DMS79 treated with DMSO at 0.1 percent for 48 hours (cell line): ENCODE measurements around the gene CCDC51.
A peak's percentile ranks its signal among the peaks of the same experiment; 100 is the strongest.

Source experiments
- DNase-seq: peaks from one replicate; lab custom pipeline; 2025; lab: John Stamatoyannopoulos, UW

Gene CCDC51

DNA sequence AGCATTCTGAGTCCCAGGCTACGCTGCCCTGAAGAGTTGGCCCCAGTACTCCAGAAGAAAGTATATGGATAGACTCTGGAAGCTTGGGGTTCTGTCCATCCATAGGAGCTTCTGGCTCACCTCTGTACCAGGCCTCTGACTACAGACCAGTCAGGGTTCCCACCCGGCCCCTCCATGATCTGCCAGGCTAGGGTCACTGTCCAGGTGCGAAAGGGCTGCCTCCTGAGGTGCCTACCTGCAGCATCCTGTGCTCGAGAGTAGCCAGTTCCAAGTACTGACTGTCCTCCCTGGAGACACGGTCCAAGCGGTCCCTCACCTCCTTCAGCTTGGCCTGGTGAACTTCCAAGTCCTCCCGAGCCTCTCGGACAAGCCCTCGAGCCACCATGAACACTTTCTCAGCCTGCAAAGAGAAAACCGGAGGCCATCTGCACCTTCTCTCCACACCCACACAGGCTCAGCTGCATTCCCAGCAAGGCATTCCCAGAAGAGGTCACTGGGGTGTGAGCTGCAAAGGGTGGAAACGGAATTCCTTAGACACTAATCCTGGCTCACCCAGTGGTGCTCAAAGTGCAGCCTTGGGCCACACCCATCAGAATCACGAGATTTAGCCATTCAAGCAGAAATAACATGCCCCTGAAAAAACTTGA is 6.3 kb downstream of the CCDC51 start:
- no peak for DNase-seq

DNA sequence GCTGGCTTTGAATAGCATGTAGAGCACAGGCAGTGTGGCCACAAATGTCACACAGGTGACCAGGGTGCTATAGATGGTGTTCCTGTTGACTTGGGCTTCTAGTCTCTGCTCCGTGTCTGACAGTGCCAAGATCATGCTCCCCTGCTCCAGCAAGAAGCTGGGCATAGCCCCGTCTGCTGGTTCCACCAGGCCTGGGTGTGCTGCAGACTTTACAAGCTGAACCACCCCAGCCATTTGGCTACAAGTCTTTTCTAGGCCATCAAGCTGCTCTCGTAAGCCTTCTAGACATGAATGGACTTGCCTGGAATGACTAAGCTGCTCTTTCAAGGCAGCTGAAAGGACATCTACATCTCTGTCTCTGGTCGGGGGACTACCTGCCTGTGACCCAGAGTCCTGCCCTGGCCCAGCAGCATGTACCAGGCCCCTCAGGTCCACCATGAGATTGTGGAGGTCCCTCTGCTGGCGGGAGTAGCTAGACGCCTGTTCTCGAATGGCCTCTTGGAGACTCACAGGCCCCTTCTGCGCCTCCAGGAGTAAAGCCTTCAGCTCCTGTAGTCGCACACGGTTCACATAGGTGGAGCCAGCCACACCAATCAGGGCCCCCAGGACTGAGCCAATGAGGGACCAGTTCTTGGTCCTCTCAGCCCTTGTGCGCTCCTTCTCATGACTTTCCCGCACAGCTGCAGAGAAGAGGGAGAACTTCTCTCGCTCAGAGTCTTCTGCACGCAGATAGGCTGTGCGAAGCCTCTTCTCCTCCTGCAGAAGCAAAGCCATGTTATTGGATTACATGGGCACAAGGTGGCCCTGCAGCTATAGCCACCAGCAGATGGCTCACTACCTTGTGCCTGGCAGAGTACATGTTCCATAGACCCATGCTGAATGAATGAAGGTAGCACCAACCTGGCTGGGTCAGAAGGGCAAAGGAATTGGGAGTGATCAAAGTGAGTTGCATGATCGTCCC is 7.2 kb downstream of the CCDC51 start:
- no peak for DNase-seq

DNA sequence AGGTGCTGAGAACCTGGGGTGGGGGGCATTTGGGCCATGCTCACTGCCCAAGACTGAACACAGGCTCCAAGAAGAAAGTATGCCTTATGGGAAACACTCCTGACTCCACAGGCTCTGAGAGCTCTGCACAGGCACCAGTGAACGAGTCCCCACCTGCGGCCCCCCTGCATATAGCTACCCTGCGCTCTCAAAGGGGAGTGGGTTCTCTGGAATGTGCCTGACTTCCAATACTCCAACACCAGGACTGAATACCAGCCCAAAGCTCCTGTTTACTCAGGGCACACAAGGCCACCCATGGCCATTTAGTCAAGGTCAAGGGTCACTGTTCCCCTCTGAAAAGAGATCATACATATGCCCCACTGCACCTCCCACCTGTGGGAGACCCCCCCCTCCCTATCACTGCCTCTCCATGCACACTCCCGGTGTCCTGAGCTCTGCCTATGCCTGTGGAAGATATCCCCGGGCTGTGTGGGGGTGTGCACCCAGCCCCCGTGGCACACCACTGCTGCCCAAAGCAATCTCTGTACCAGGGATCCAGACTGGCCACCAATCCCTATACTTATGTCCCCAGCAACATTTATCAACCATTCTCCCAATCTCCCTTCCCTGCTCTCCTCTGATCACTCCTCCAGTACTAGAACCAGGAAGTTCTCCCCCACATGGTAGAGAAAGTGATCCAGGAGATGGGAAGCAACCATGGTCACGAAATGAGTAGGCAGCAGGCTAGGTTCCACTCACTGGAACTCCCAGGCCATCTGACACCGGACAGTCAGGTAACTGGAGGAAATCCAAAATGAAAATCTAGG is 8.5 kb downstream of the CCDC51 start:
- no peak for DNase-seq

DNA sequence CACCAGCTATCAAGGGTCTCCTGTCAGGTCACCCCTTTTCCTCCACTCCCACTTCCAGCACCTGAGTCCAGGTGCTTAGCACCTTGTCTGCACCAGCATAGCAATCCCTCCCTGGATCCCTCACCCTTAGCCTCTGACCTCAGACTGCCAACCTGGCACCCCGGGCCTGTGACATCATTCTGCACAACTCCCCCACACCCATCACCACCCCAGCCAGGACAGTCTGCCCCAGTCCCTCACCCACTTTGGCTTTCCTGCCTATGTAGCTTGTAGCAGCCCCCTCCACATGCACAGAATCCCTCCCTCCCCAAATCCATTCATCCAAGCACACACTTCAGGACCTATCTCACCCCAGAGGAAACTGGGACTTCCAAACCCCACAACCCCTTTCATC is 9.2 kb downstream of the CCDC51 start:
- DNase-seq = no peak

DNA sequence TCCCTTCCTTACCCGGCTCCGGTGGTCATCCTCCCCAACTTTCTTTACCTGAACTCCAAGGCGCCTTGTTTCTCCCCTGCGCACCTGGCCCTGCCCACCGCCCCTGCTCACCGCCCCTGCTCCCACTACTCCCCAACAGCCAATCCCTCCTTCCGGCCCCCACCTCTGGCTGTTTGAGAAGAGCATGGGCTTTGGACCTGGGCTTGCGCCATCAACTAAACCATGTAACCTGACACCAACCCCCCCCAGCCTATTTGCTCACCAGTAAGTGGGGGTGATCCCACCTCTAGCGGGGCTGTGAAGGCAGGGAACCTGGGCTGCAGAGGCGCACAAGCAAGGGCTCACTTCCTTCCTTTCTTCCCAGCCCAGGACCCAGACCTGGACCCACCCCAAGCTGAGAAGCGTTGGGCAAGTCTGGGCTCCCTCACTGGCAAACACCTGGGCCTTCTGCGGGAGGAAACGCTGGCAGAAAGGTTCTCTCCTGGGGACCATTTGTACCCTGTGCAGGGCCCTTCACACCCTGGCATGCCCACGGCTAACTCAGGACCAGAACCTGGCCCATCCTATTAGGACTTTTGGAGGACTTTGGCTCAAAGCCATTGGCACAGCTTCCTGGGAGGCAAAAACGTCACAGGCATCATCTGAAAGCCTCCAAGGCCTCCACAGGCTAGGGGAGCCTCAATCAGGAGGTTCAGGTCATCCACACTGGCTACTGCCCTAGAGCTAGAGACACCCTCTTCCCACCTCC is 9.8 kb downstream of the CCDC51 start, which contains the start of gene PLXNB1:
Gene PLXNB1, minus strand, starts transcription at position 127 of the 748 bp plus-strand sequence. CDS start 5,475 bp downstream, outside the sequence.
- DNase-seq = peak; percentile 72

DNA sequence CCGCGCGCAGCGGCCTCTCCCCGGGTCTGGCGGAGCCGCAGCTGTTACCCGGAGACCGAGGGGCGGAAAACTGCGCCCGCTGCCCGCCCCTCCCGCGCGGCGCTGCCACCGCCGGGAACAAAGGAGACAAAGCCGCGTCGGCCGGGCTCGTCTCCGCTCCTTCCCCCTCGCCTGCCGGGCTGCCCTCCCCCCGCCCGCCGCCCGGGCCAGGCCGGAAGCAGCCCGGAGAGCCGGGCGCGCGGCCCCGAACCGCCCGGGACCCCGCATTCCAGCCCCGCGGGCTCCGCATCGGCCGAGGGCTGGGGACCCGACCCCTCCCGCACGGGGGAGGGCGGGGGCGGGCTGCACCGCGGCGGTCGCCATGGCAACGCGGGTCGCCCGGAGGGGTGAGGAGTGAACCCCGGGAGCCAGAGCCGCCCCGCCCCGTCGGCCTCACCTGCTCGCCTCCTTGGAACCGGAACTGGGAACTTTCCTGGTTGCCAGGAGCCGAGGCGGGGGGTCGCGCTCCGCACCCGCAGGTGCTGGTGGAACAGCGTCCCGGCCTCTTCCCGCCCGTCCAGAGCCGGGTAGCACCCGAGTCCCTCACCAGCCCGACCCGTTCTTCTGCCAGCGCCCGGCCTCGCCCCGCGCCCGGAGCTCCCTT is 10.5 kb downstream of the CCDC51 start:
- peak; percentile 42 for DNase-seq

DNA sequence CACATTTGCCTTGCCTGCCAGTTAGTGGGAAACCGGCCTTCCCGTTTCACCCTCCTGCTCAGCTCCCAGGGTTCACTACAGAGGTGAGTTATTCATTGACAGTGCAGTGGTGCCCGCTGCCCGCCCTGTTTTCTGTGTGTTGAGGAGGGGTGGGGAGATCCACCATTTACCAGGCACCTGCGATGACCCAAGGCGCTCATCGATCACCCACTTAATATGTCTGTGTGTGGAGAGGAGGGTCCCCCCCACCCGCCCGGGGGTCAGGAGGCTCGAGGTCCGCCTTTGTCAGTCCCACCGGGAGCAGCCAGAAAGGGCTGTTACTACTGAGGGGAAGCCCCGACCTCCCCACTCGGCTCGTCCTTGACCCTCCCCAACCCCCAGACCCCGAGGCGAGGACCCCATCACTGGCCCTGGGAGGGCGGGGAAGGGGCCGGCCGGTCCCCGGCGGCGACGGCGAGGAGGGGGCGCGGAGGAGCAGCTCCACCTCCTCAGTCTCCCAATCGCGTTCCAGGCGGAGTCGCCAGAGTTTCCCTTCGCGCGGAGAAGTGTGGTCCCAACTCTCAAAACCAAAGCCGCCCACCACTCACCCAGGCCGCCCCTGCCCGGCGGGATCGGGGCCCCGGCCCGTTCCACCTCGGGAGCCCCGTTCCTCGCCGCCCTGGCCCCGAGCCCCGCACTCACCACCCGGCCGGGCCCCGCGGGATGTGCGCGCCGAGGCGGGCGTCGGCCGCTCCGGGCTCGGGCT is 11.2 kb downstream of the CCDC51 start:
- peak; percentile 1 for DNase-seq

DNA sequence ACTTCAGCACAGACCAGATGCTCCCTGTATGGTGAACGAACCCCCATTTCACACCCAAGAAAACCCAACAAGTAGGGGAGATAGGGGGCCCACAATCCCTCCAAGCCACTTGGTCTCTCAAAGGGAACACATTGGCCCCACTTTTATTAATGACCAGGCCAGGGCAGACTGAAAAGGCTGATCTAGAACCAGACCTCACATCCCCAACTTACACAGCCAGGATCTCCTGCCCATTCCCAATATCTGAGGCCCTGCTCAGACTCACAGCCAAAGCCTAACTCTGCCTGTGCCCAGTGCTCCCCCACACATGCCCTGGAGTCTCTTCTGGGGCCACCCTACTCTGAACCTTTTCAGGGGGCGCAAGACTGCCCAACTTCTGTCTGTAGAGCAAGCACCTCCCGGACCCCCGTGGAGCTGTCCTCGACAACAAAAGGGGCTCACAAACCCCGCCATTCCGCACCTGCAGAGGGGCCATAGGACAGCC is 11.8 kb downstream of the CCDC51 start:
- peak; percentile 1 for DNase-seq

DNA sequence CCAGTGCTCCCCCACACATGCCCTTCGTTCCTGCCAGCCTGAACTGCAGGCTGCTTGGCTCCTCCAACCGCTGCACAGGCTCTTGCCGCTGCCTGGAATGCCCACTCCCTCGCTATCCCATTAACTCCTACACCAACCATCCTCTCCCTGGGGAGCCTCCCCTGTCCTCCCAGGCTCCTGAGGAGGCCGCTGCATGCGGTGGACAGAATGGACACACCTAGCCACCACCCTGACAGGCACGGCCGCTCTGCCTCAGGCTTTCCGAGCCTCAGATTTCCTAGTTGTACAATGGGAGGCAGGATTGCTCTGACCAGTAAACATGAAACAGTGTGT is 12.3 kb downstream of the CCDC51 start:
- no peak for DNase-seq

DNA sequence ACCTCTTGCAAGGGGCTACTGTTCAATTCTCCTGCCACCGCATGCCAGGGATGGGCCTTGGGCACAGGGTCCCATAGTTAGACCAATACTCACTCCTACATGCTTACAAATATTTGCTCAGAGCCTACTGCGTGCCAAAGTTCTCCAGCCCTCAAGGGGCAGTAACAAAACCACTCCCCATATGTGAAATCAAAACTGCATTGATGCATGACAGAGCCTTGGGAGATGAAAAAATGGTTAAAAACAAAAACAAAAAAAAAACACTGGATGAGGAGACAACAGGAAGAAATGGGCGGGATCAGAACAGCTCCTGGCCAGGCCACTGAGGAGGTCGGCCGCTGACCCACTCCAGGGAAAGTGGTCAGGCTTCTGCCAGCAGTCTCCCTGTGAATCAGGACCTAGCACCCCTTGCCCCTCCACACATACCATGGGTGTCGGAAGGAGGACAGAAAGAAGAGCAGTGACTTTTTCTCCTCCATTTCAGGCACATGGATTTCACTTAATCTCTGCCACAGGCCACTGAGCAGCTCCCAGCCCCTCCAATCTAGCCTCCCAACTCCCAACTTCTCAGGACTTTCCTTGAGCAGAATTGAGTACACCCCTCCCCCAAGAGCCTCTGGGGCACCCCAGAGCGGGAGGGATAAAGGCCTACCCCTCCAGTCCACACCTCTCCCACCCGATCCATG is 12.8 kb downstream of the CCDC51 start:
- DNase-seq = peak; percentile 18

DNA sequence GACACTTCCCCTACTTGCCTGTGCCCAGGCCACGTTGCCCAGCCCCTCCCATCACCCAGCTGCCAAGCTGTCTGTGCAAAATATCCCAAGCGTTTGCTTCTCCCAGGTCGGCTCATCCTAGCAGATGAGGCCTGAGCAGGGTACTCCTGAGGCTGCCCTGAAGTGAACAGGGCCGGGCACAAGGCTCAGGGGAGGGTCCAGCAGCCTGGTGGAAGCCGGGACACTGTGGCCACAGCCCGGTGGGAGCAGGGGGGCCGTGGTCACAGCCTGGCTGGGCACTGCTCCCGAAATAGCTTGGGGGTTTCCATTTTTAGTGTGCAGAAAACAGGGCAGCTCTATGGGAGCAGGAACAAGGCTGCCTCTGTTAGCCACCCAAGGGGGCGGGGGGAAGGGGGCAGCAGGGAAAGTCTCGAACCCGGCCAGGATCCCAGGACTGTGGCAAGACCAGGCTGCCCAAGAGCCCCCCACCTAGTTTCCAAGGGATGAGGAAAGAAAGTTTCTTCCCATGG is 13.5 kb downstream of the CCDC51 start:
- DNase-seq = no peak

DNA sequence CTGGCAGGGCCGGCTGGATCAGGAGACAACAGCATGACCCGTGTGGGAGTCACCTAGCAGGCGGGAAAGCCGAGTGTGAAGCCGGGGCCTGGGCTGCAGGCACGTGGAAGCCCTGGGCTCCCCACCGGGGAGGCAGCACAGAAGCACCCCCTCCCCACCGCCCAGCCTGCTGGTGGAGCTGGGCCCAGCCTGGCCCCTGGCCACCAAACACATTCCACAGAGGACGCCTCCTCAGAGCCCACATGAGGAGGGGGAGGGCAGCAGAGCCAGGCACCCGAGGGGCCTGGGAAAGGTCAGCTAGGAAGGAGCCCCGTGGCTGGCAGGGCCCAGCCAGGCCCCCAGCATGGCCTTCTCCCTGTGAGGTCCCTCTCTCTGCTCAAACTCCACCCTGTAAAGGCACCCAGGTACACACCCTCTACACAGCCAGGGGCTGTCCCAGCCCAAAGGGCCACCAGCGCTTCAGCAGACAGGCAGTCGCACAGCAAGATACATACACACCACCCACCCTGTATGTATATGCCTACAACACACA is 14.6 kb downstream of the CCDC51 start:
- no peak for DNase-seq

DNA sequence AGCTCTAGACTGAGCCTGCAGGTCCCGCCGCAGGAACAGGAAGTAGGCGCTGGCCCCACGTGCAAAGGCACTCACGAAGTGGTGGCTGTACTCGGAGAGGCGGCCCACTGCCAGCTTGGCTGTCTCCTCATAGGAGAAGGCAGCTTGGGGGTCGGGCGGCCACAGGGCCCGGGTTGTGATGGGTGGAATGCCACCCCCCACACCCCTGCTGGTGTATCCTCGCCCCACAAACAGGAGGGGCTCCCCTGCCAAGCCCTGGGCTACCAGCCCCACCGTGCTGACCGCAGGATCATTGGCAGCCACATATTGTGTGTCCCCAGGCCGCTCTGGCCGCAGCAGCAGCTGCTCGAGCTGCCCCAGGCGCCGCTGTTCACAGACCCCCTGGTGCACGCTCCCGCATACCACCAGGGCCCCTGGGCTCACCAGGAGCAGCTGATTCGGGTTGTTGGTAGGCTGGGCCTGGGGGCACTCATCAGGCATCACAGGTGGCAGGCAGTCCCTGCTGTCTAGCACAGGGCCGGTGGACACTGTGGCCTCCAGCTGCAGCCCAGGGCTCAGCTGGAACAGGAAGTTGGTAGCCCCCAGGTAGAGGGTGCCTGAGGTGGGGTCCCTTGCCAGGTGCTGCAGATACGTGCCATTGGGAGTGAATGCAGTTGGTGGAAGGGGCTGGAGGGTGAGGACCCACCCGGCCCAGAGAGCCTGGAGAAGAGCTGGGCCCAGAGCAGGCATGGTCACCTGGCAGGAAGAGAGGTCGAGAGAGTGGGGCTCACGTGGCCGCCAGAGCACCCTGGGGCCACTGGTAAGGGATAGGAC is 15.8 kb downstream of the CCDC51 start:
- DNase-seq = no peak

DNA sequence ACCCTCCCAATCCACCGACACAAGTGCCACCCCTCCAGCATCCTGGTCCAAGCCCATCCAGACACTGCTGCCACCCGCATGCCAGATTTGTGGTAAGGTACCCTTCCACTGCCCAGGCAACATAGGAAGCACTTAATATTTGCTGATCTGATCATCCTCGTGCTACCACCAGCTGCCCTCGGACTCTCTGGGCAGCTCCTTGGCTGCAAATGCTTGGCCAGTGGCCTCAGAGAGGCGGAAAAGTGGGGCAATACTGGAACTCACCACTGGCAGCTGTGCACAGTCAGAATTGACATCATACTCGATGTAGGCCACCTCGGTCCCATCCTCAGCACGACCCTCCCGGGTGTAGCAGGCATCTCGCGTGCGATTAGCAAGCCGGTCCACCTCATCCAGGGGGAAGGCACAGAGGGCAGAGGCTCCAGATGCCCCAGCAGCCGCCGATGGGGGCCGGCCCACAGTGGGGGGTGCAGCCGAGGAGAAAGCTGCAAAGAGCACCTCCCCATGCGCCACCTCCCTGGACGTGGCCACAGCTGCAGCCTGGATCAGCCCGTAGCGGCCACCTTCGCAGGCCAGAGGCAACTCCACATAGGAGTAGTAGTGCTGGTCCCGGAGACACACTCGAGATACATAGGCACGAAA is 16.6 kb downstream of the CCDC51 start:
- no peak for DNase-seq

DNA sequence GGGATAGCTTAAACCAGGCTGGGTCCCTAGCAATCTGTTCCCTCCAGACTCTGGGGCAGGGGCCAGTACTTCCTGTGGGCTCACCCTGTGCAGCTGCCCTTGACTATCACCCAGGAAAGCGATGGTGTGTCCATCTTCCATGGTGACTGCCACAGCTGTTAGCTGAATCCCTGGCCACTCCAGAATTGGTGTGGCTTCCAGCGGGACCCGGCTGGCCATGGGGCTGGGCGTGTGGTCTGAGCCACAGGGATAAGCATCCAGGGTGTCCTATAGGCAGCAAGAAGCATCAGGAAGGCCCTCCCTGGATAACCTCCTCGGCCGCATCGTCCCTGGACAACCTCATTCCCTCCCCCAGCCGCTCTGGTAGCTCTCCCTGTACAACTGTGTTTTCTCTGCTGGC is 17.2 kb downstream of the CCDC51 start:
- no peak for DNase-seq

DNA sequence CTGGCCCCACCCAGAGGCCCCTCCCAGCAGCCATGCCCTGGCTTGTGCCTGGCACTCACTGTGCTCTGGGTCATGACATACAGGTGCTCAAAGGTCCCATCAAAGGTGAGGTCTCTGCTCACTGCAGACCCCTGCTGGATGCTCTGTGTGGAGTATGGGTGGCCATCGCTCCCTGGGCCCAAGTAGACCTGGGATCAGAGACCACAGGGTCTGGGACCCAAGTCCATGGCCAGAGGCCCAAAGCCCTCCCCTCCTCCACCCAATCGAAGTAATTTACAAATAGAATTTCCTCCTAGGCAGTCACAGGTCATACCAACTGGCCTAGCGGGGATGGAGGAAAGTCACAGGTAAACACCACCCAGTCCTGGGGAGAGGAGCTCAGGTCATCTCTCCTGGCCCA is 17.6 kb downstream of the CCDC51 start:
- no peak for DNase-seq

DNA sequence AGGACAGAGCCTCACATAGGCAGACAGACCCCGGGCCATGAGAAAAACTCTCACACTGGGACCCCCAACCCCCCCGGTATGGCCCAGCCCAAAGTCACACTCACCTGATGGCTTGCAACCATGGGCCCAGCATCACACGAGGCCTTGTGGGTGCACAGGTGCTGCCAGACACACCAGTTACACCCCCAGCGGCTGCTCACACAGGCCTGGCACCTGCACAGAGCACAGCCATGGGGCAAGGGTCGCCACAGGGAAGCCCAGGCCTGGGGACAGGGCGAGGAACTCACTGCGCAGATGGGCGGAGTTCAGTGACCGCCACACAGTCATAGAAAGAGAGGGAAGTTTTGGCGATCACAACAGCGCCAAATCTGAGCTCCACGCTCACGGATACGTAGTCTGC is 19.4 kb downstream of the CCDC51 start:
- no peak for DNase-seq

DNA sequence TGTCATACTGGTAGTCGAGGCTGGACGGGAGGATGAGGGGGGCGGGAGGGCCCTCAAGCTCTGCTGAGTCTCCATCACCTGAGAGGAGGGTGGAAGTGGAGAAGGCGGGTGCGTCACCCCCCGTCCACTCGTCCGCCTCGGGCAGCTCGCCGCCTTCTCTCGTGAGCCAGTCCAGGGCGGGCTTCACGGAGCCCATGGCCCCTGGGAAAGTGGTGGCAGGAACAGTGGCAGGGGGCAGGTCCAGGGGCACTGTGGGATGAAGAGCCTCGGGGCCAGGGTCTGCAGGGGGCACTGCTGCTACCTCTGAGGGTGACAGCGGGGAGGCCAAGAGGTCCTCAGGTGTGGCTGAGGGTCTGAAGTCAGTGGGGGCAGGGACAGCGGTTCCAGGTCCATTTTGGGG is 20.3 kb downstream of the CCDC51 start:
- DNase-seq = no peak
